ENCODE measurements around the gene HBQ1.
"Not testable (repeated sequence)": the region's sequence is repeated elsewhere in the genome, so short reads cannot be mapped to it uniquely, and the experiment has no call there.

HBQ1 gene

GRCh38 chr16:159136-159849 lies 21.0 kb upstream of the HBQ1 start:
- DNase-seq (ENCODE audit: low read depth, low spot score) = no peak
- no peak overlapping the region for H3K4me3 ChIP-seq (ENCODE audit: low read length)

GRCh38 chr16:160242-160641 lies 20.0 kb upstream of the HBQ1 start:
- not testable (repeated sequence) for H3K4me3 ChIP-seq (ENCODE audit: low read length); DNase-seq (ENCODE audit: low read depth, low spot score)

- no peak overlapping the region for H3K4me3 ChIP-seq (ENCODE audit: low read length)
- DNase-seq (ENCODE audit: low read depth, low spot score) = no peak
Observed at GRCh38 chr16:160691-161190, 19.5 kb upstream of the HBQ1 start.

- no peak overlapping the region for H3K4me3 ChIP-seq (ENCODE audit: low read length)
- DNase-seq (ENCODE audit: low read depth, low spot score) = no peak
Observed at GRCh38 chr16:162271-162991, 17.8 kb upstream of the HBQ1 start.

- not testable (repeated sequence) for DNase-seq (ENCODE audit: low read depth, low spot score); H3K4me3 ChIP-seq (ENCODE audit: low read length)
Observed at GRCh38 chr16:163139-163538, 17.1 kb upstream of the HBQ1 start.

GRCh38 chr16:163696-164095 lies 16.6 kb upstream of the HBQ1 start:
- not testable (repeated sequence) for H3K4me3 ChIP-seq (ENCODE audit: low read length); DNase-seq (ENCODE audit: low read depth, low spot score)

- DNase-seq (ENCODE audit: low read depth, low spot score) = not testable (repeated sequence)
Observed at GRCh38 chr16:164134-164823, 16.0 kb upstream of the HBQ1 start.

GRCh38 chr16:164827-165538 lies 15.3 kb upstream of the HBQ1 start:
- no peak for DNase-seq (ENCODE audit: low read depth, low spot score)
- H3K4me3 ChIP-seq (ENCODE audit: low read length) = no peak overlapping the region

More at GRCh38 chr16:164134-164823, 16.0 kb upstream of the HBQ1 start:
- H3K4me3 ChIP-seq (ENCODE audit: low read length) = not testable (repeated sequence)

- DNase-seq (ENCODE audit: low read depth, low spot score) = no peak
- H3K4me3 ChIP-seq (ENCODE audit: low read length) = no peak within 1 kb of the TSS
Observed at GRCh38 chr16:165539-166374, 14.5 kb upstream of the HBQ1 start, which contains the start of gene HBM. TSS of gene HBM (plus strand) at chr16:165978. CDS start at chr16:165998, 20 bp downstream.

- no peak overlapping the region for H3K4me3 ChIP-seq (ENCODE audit: low read length)
- no peak for DNase-seq (ENCODE audit: low read depth, low spot score)
Observed at GRCh38 chr16:166375-167121, 13.7 kb upstream of the HBQ1 start.

- DNase-seq (ENCODE audit: low read depth, low spot score) = no peak
- H3K4me3 ChIP-seq (ENCODE audit: low read length) = no peak overlapping the region
Observed at GRCh38 chr16:167122-167690, 13.1 kb upstream of the HBQ1 start.

GRCh38 chr16:168424-168823 lies 11.8 kb upstream of the HBQ1 start:
- no peak for DNase-seq (ENCODE audit: low read depth, low spot score)
- H3K4me3 ChIP-seq (ENCODE audit: low read length) = no peak overlapping the region

- no peak overlapping the region for H3K4me3 ChIP-seq (ENCODE audit: low read length)
- DNase-seq (ENCODE audit: low read depth, low spot score) = no peak
Observed at GRCh38 chr16:169014-169413, 11.2 kb upstream of the HBQ1 start.

GRCh38 chr16:170088-170507 lies 10.2 kb upstream of the HBQ1 start:
- not testable (repeated sequence) for DNase-seq (ENCODE audit: low read depth, low spot score); H3K4me3 ChIP-seq (ENCODE audit: low read length)

- DNase-seq (ENCODE audit: low read depth, low spot score) = no peak
- H3K4me3 ChIP-seq (ENCODE audit: low read length) = no peak overlapping the region
Observed at GRCh38 chr16:170788-171187, 9.5 kb upstream of the HBQ1 start.

GRCh38 chr16:172374-172941 lies 7.8 kb upstream of the HBQ1 start, which contains the start of gene HBA2:
TSS of gene HBA2 (plus strand) at chr16:172876. CDS start at chr16:172913, 37 bp downstream.
- DNase-seq (ENCODE audit: low read depth, low spot score); H3K4me3 ChIP-seq (ENCODE audit: low read length): not testable (repeated sequence)

Measured in Jurkat, Clone E6-1 (cell line).